ENCODE data around the gene SH3RF3. TPM values are rescaled to one million over a fixed set of nuclear protein-coding genes. Genes with fewer than 3 reads are reported as not detected.

Gene SH3RF3
- total and polyA plus RNA-seq, 9 of the 15 experiments (the other 6 are each of a cell fraction or from before 2014, with no cell fraction given): 0.02 TPM; not detected in 8

- FAIRE-seq (no peak), DNase-seq (ENCODE audit: extremely low read depth in 1 of 4, low spot score in 3 of 4) (no peak), ATAC-seq (no peak)
- no peak overlapping the region for H3K4me2 ChIP-seq (ENCODE audit: insufficient read depth, low read length)
- H3K4me3 ChIP-seq: no peak overlapping the region
- H3K4me1 ChIP-seq (replicated peaks in 1 of 2; ENCODE audit: control insufficient read depth in 2 of 2, insufficient read depth in 2 of 2, low read length in 2 of 2): no peaks in the 10 kb centered on the region
- H2AFZ ChIP-seq (ENCODE audit: low read depth, low read length): no peak overlapping the region
- H3K9me3 ChIP-seq (replicated peaks; ENCODE audit: control insufficient read depth, insufficient read depth, low read depth, low read length): no peaks in the 10 kb centered on the region
- no peaks in the 10 kb centered on the region for H3K36me3 ChIP-seq (ENCODE audit: control insufficient read depth, insufficient read depth, low read length)
- H3K9ac ChIP-seq (ENCODE audit: insufficient read depth in 1 of 2, low read depth in 2 of 2, low read length in 2 of 2): no peak overlapping the region
- CTCF ChIA-PET (ENCODE audit: low intra/inter-chr PET ratio): no interaction called here
- TF ChIP-seq ZBTB12 (CRISPR knock-in tag; IDR thresholded peaks at IDR 0.05): no peak
- no peak for TF ChIP-seq HDAC3 (IDR thresholded peaks at IDR 0.05; ENCODE audit: borderline replicate concordance, partially characterized antibody)
- TF ChIP-seq E4F1 (CRISPR knock-in tag; IDR thresholded peaks at IDR 0.05; ENCODE audit: borderline replicate concordance): no peak
- no peak for TF ChIP-seq TEAD1 (CRISPR knock-in tag; IDR thresholded peaks at IDR 0.05)
- no peak for TF ChIP-seq POLR2A (conservative IDR thresholded peaks at IDR 0.05)
- TF ChIP-seq NR4A1 (CRISPR knock-in tag; IDR thresholded peaks at IDR 0.05): no peak
- TF ChIP-seq NR4A1 (tag; IDR thresholded peaks at IDR 0.05): no peak
- TF ChIP-seq FOXP1 (CRISPR knock-in tag; IDR thresholded peaks at IDR 0.05): no peak
- TF ChIP-seq PRMT5 (CRISPR knock-in tag; IDR thresholded peaks at IDR 0.05): no peak
- TF ChIP-seq BRD9 (IDR thresholded peaks at IDR 0.05; ENCODE audit: low read depth, partially characterized antibody): no peak
- no peak for TF ChIP-seq ZNF589 (CRISPR knock-in tag; IDR thresholded peaks at IDR 0.05; ENCODE audit: low read depth)
- no peak for TF ChIP-seq ZNF384 (IDR thresholded peaks at IDR 0.05; ENCODE audit: low read depth, low read length)
- TF ChIP-seq ETS2 (tag; IDR thresholded peaks at IDR 0.05; ENCODE audit: borderline replicate concordance, poor library complexity, severe bottlenecking): no peak
- TF ChIP-seq ZBTB7A (IDR thresholded peaks at IDR 0.05; ENCODE audit: borderline replicate concordance, control insufficient read depth, low read depth, low read length): no peak
- TF ChIP-seq C11orf30 (IDR thresholded peaks at IDR 0.05; ENCODE audit: low read depth): no peak
- POLR2A ChIA-PET: interaction anchor here (0.6 to 0.8 kb wide), 3 partner anchors 9 to 31 kb away, joined by 3 read pairs; no protein-coding TSS in a partner anchor
- in situ Hi-C loops (cut with MboI): no loop called here
- H3K9me1 ChIP-seq (ENCODE audit: control insufficient read depth, insufficient read depth, low read length): no peaks in the 10 kb centered on the region
- no peak overlapping the region for H3K27ac ChIP-seq (ENCODE audit: extremely low read depth, low read depth, low read length)
- WGBS (ENCODE audit: insufficient coverage, low coverage, missing lambda C conversion rate): 0% methylated on average over 8 of the region's 9 CpGs
- peaks cover 13 to 56% of the 10 kb centered on the region in 2 experiments for H3K27me3 ChIP-seq (ENCODE audit: control insufficient read depth in 2 of 2, insufficient read depth in 2 of 2, low read length in 2 of 2)
- intact Hi-C loops (cut with micrococcal nuclease): no loop called here
- no peaks in the 10 kb centered on the region for H3K79me2 ChIP-seq (ENCODE audit: control insufficient read depth, insufficient read depth, low read length)
- no TSS peak for BruUV-seq (replicated peaks)
- H4K20me1 ChIP-seq (replicated peaks; ENCODE audit: control insufficient read depth, insufficient read depth, low read length): 0 out of 2 replicates have a peak, but pooled peaks cover 10% of the 10 kb centered on the region
Observed at GRCh38 chr2:109382226-109382895, 253.4 kb downstream of the SH3RF3 start.
